Stimulated activated CD4-positive, alpha-beta T cell treated with anti-CD3 and anti-CD28 coated beads, Interleukin-4, amount 100 ng/mL, for 48 hours (primary cell): ENCODE results near the gene CADM3.

Source experiments
- DNase-seq, 2 donors: peaks; one replicate each; pipeline ENCODE4 v3.0.0-alpha.2; 2020; ENCODE audit warnings: low read depth in 2 of 2

Gene CADM3

DNA sequence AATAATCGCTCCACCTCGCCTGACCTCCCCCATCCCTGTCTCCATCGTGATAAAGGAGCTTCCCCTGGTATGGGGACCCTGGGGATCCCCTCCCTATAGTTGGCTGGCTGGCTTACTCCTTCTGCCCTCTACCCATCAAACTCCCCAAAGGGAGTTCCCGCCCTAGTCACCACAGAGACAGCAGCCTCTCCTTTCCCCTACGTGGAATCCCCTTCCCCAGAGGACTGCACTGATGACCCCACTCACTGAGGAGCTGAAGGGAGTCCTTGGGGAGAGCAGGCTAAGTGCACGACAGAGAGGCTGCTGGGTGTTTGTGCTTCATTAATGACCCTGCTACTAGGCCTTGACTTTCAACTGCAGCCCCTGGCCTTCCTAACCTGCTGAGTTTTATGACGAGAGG lies 1.9 kb downstream of the CADM3 start:
- DNase-seq = no peak

DNA sequence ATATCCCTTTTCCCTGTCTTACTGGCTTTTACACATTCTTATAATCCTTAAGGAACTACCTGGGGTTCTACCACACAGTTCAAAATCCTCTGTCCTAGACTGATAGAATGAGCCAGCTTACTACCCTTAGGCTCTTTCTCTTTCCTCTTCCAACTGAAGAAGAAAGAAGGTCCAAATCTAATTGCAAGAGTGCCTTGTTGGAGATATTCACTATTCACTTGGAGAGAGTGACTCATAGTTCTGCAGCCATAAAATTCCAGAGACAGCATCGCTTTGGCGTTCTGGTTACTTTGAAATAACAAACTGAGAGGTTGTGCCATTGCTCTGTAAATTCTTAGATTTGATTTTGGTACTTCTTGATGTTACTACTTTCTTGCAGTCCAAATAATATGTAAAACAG lies 4.2 kb downstream of the CADM3 start:
- DNase-seq = no peak

DNA sequence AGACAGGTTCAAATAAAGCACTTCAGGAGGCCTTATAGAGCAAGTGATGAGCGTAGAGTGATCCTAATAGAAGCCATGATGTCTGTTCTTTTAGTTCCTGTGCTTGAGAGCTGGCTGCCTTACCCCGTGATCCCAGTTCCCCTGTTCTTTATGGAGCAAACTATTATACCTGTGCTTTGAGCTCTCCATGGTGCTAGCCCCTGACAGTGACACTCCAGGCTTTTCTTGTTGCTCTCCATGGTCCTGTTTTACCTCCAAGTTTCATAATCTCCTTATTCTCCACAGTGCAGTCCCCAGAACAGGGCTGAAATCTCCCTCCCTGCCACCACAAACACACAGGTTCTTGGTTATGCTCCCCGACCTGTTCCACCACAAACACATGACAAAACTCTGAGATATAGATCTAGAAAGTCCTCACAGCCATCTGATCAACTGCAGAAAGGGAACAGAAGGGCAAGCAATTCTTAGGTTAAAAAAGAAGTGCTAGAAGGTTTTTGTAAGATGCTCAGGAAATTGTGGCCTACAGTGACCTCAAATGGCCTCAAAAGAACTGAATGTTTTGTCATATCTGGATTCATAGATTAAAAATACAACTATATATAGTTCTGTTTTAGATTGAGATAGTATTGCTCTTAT lies 6.0 kb downstream of the CADM3 start:
- DNase-seq = peak in 1 of 2 donors; percentile 16

DNA sequence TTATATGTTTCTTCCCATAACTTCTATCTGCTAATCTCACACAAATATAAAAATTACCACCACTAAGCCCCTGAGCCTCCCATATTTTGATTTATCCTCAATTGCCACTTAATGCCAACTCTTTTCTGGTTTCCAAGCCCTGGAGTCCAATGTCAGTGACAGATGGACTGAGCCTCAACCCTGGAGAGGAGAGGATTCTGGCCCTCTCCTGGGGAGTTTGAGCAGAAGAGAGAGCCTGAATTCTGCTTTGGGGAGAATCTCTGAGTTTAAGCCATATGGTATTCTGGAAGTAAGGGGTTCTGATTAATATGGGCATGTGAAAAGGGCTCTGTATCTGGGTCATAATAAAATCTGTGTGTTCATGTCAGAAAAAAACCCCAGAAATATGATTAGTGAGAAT lies 8.5 kb downstream of the CADM3 start:
- no peak for DNase-seq

GRCh38 chr1:159180516-159180915 lies 9.1 kb downstream of the CADM3 start:
- DNase-seq = no peak

DNA sequence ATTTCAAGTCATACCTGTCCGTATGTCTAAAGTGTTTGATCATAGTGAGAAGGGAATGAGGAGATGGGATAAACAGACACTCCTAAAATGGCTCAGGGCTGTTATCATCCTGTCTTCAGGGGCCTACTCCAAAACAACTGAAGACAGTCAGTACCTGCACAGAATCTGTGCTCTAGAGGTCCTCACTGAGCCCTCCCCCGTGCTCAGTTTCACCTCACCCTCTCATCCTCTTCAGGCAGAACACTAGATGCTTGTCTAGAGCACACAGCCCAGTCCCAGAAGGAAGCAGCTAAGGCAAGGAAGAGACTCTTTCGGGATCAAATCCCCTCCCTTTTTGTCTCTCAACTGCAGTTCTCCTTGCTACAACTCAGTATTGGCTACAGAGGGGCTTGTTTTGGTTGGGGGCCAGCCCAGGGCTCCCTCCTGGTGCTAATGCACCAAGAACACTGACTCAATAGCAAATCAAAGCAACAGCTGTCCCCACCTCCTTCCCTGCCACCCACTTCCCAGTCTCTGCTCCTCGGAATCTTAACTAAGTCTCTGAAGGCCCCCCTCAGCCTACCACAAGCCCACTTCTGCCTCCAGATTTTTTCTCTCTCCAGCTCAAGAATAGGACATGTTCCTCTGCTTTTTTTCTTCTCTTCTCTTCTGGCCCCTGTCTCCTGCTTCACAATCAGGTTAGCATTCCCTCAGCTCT lies 10.1 kb downstream of the CADM3 start:
- no peak for DNase-seq

GRCh38 chr1:159184201-159184600 lies 12.8 kb downstream of the CADM3 start:
- no peak for DNase-seq

GRCh38 chr1:159185121-159185520 lies 13.7 kb downstream of the CADM3 start:
- no peak for DNase-seq

GRCh38 chr1:159187033-159187432 lies 15.6 kb downstream of the CADM3 start:
- no peak for DNase-seq

- no peak for DNase-seq
These were observed 16.4 kb downstream of the CADM3 start for GRCh38 chr1:159187647-159188374.

- no peak for DNase-seq
These were observed 17.0 kb downstream of the CADM3 start for GRCh38 chr1:159188375-159188788.

DNA sequence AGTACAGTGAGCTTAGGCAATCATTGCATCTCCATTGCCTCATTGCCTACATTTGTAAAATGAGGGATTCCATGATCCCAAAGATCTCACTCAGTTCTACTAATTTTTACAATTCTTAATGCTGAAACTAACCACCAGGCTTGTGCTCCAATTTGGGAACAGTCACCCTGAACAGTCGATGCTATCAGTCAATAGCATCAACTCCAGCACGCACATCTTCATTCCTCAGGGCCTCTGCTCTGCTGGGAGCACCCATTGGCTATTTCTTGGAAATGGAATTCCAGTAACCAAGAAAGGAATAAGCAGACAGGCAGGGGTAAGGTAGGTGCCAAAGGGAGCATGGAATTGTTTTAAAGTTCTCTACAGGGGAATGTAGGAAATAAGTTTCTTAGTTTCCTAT lies 19.0 kb downstream of the CADM3 start:
- no peak for DNase-seq

DNA sequence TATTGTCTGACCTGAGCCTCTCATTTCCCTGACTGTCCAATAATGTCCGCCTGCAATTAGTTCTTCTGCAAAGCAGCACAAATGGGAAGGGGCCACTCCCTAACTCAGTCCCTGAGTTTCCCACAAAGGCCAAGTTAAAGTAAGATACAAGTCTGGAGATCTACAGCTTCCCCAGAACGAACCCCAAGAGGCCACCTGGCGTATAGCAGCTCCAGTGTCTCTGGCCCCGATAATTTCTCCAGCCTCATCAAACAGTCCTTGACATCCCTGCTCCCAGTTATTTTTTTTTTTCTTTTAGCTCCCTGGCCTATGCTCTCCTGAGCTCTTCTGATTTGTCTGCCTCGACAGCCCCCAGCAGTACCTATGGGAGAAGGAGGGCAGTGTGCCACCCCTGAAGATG lies 25.1 kb downstream of the CADM3 start:
- DNase-seq = no peak

GRCh38 chr1:159197561-159198557 lies 26.4 kb downstream of the CADM3 start:
- DNase-seq = peak; percentile 43 to 57

GRCh38 chr1:159199901-159200300 lies 28.5 kb downstream of the CADM3 start:
- no peak for DNase-seq

DNA sequence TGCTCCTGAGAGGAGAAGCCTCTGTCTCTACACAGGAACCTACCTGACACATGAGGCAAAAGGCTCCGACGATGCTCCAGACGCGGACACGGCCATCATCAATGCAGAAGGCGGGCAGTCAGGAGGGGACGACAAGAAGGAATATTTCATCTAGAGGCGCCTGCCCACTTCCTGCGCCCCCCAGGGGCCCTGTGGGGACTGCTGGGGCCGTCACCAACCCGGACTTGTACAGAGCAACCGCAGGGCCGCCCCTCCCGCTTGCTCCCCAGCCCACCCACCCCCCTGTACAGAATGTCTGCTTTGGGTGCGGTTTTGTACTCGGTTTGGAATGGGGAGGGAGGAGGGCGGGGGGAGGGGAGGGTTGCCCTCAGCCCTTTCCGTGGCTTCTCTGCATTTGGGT lies 29.4 kb downstream of the CADM3 start:
- DNase-seq = no peak

DNA sequence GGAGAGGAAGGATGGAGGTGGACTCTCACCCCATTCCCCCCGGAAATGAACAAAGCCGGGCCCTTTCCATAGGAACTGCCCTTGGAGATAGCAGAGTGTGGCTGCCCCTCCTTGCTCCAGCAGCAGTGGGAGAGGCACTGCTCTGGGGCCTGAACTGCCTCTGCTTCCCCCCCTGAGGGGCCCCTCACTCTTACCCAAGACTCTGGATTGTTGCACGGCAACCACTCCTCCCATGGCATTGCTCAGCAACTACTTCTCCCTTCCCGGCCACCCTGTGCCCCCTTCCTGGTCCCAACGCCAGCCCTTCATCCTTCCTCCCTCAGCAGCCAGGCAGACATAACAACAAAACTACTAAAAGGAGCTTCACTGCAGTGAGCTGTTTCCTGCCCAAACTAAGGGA lies 30.2 kb downstream of the CADM3 start:
- DNase-seq = no peak

GRCh38 chr1:159203610-159204009 lies 32.2 kb downstream of the CADM3 start:
- no peak for DNase-seq

DNA sequence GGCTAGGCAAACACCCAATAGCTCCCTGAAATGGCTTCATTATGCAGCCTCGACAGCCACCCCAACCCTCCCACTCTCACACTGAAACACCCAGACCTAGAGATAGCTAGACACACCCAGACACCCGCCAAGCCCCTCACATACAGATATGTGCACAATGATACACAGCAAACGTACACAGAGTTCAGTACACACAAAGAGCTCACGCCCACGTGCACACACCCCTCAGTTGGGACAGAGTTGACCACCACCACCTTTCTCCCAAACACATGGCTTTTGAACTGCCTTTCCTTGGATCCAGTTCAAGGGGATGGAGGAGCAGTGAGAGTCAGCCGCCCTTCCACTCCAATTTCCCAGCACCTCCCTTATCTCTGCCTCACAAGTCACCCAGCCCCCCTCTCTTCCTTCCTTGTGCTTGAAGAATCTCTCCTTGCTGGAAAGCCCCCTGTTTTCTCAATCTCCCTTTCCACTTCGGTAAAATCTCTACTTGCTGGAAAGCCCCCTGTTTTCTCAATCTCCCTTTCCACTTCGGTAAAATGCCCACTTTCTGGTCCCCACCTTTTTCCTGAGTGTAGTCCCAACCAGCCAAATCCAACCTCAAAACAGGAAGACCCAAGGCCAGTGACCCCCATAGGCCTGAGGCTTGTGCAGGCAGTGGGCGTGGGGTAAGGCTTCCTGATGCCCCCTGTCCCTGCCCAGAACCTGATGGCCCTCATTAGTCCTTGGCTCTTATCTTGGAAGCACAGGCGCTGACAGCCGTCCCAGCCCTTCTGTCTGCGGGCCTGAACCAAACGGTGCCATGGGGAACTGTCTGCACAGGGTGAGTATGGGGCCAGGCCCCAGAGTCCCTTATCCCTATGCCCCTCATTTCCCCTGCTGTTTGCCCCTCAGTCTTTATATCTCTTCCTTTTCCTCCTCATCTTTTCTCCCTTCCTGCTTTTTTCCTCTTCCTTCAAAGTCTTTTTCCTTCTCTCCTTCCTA lies 33.0 kb downstream of the CADM3 start, which contains the start of gene ACKR1:
Gene ACKR1 (plus strand): TSS at position 715 of the 981 bp plus-strand sequence. CDS start 85 bp downstream, at position 800.
- no peak for DNase-seq

DNA sequence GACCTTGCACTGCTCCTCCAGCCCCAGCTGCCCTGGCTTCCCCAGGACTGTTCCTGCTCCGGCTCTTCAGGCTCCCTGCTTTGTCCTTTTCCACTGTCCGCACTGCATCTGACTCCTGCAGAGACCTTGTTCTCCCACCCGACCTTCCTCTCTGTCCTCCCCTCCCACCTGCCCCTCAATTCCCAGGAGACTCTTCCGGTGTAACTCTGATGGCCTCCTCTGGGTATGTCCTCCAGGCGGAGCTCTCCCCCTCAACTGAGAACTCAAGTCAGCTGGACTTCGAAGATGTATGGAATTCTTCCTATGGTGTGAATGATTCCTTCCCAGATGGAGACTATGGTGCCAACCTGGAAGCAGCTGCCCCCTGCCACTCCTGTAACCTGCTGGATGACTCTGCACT lies 33.8 kb downstream of the CADM3 start:
- no peak for DNase-seq
